HEK293T (cell line): ENCODE data around the gene TRIM24.
"Not testable (repeated sequence)": the region's sequence is repeated elsewhere in the genome, so short reads cannot be mapped to it uniquely, and the experiment has no call there.

Source experiments
- CTCF ChIA-PET: fragments of 350-600 bp; formaldehyde crosslinking; extraction: SDS; loops from one replicate; lab custom pipeline; 2021; ENCODE audit warnings: antibody characterized with exemption, inconsistent platforms; lab: Yijun Ruan, JAX
- POLR2A ChIA-PET: fragments of 350-600 bp; formaldehyde crosslinking; extraction: SDS; loops from one replicate; lab custom pipeline; 2020; ENCODE audit warnings: antibody characterized with exemption, inconsistent platforms; lab: Yijun Ruan, JAX
- DNase-seq: peaks from one replicate; pipeline ENCODE4 v3.0.0; 2012; ENCODE audit warnings: mixed read lengths; ENCODE audit errors: extremely low spot score
- ARNT ChIP-seq: fragments of 450-650 bp; IDR thresholded peaks from 2 replicates; pipeline ENCODE4 v1.6.1; 2017; ENCODE audit warnings: mild to moderate bottlenecking
- BHLHE40 ChIP-seq: fragments of 450-650 bp; IDR thresholded peaks from 2 replicates; pipeline ENCODE4 v1.6.1; 2016; ENCODE audit warnings: mild to moderate bottlenecking, moderate library complexity, borderline replicate concordance
- CTBP1 ChIP-seq: fragments of 450-650 bp; IDR thresholded peaks from 2 replicates; pipeline ENCODE4 v1.6.1; 2016; ENCODE audit warnings: borderline replicate concordance
- ELF4 ChIP-seq: fragments of 450-650 bp; IDR thresholded peaks from 2 replicates; pipeline ENCODE4 v1.6.1; 2017; ENCODE audit warnings: antibody characterized with exemption
- FOXA1 ChIP-seq: fragments of 450-650 bp; IDR thresholded peaks from 2 replicates; pipeline ENCODE4 v1.6.1; 2016; ENCODE audit warnings: mild to moderate bottlenecking
- FOXK2 ChIP-seq: fragments of 450-650 bp; IDR thresholded peaks from 2 replicates; pipeline ENCODE4 v1.6.1; 2016; ENCODE audit warnings: mild to moderate bottlenecking
- FOXM1 ChIP-seq: fragments of 450-650 bp; IDR thresholded peaks from 2 replicates; pipeline ENCODE4 v1.6.1; 2017; ENCODE audit warnings: mild to moderate bottlenecking, borderline replicate concordance
- L3MBTL2 ChIP-seq: fragments of 450-650 bp; conservative IDR thresholded peaks from 2 replicates; pipeline ENCODE4 v1.6.1; 2016; ENCODE audit warnings: mild to moderate bottlenecking
- LEF1 ChIP-seq: fragments of 450-650 bp; IDR thresholded peaks from 2 replicates; pipeline ENCODE4 v1.6.1; 2017; ENCODE audit warnings: mild to moderate bottlenecking, borderline replicate concordance
- NFRKB ChIP-seq: fragments of 450-650 bp; IDR thresholded peaks from 2 replicates; pipeline ENCODE4 v1.6.1; 2016; ENCODE audit warnings: mild to moderate bottlenecking, moderate library complexity
- SP1 ChIP-seq: fragments of 450-650 bp; IDR thresholded peaks from 2 replicates; pipeline ENCODE4 v1.6.1; 2017
- TARDBP ChIP-seq: fragments of 450-650 bp; IDR thresholded peaks from 2 replicates; pipeline ENCODE4 v1.6.1; 2016
- ZNF384 ChIP-seq: fragments of 450-650 bp; IDR thresholded peaks from 2 replicates; pipeline ENCODE4 v1.6.1; 2016
- TF ChIP-seq, protein P1 (sequence below): fragments of 450-650 bp; IDR thresholded peaks from 2 replicates; pipeline ENCODE4 v1.6.1; 2016

TRIM24 gene

DNA sequence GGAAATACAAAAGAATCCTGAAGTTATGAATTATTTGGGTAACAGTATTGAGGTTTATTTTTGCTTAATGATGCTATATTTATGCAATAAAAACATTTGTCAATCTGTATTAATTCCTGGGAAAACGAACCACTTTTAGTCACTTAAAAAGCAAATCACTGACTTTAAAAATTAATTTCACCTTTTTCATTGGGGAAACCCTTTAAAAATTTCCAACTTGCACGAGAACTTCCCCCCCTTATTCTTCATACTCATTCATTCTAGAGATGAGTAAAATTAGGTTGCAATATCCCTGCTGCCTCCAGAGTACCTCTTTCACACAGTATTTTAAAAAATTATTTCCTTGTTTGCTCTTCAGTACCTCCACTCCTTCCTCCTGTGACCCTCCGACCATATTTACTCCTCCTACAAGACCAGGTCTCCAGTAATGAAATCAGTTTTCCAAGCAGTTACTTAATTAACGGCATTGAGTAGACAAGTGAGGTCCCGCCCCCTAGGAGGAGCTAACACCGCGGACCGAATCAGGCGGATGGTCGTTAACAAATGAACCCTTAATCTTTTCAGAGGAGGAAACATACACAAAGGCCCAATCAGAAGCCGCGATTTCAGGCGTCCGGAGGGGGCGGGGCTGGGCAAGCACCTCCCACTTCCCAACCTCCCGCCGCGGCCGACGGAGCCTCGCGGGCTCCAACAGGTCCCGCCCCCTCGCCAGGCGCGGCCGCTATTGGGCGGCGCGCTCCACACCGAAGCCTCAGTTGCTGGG is 465 bp upstream of the TRIM24 start:
- peak; percentile 98 for DNase-seq
- CTCF ChIA-PET = interaction anchor here (1.2 kb wide), 1 partner anchor 279 kb away, joined by 3 read pairs; no protein-coding TSS in a partner anchor
- no peak for TF ChIP-seq FOXK2
- TF ChIP-seq, protein P1, sequence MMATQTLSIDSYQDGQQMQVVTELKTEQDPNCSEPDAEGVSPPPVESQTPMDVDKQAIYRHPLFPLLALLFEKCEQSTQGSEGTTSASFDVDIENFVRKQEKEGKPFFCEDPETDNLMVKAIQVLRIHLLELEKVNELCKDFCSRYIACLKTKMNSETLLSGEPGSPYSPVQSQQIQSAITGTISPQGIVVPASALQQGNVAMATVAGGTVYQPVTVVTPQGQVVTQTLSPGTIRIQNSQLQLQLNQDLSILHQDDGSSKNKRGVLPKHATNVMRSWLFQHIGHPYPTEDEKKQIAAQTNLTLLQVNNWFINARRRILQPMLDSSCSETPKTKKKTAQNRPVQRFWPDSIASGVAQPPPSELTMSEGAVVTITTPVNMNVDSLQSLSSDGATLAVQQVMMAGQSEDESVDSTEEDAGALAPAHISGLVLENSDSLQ = 0 out of 2 replicates have a peak, but pooled peaks have one; percentile 17

GRCh38 chr7:138460649-138461607 is 869 bp downstream of the TRIM24 start:
- DNase-seq = peak; percentile 65
- TF ChIP-seq CTBP1 = peak; percentile 54; the same call in 1 of the 2 replicates
- TF ChIP-seq LEF1 = peak; percentile 66; the same call in 1 of the 2 replicates
- no peak for TF ChIP-seq BHLHE40
- TF ChIP-seq, protein P1 = peak; percentile 94
- ChIA-PET POLR2A (interaction anchor here (1.0 kb wide), 1 partner anchor 9 kb away, joined by 3 read pairs; no protein-coding TSS in a partner anchor), CTCF (interaction anchor here (1.2 kb wide), 1 partner anchor 277 kb away, joined by 3 read pairs; no protein-coding TSS in a partner anchor)

More for the DNA sequence above, 465 bp upstream of the TRIM24 start:
- POLR2A ChIA-PET = interaction anchor here (0.5 to 1.0 kb wide), 8 partner anchors 10 to 293 kb away, joined by 3 to 4 read pairs (median 3); no protein-coding TSS in a partner anchor

- POLR2A ChIA-PET, DNase-seq: not testable (repeated sequence)
- CTCF ChIA-PET = interaction anchor here (0.6 kb wide), 1 partner anchor 54 kb away, joined by 4 read pairs; no protein-coding TSS in a partner anchor
Measured at GRCh38 chr7:138463291-138463618, 3.2 kb downstream of the TRIM24 start.

GRCh38 chr7:138465046-138465445 is 5.0 kb downstream of the TRIM24 start:
- TF ChIP-seq TARDBP = no peak
- TF ChIP-seq, protein P1 = no peak
- no peak for TF ChIP-seq CTBP1
- no peak for TF ChIP-seq SP1
- no peak for TF ChIP-seq NFRKB
- TF ChIP-seq FOXM1 = no peak
- TF ChIP-seq ELF4 = no peak
- TF ChIP-seq LEF1 = no peak
- TF ChIP-seq FOXK2 = no peak
- TF ChIP-seq L3MBTL2 = no peak
- no peak for TF ChIP-seq FOXA1
- TF ChIP-seq ZNF384 = no peak
- TF ChIP-seq ARNT = no peak
- ChIA-PET POLR2A (no interaction called here), CTCF (interaction anchor here (0.6 kb wide), 1 partner anchor 859 kb away, joined by 3 read pairs; no protein-coding TSS in a partner anchor)
- no peak for DNase-seq

- CTCF ChIA-PET = interaction anchor here (0.6 to 1.2 kb wide), 2 partner anchors 272 to 303 kb away, joined by 3 read pairs; no protein-coding TSS in a partner anchor
- 0 out of 2 replicates have a peak, but pooled peaks have one; percentile 8 for TF ChIP-seq ZNF384
- DNase-seq, POLR2A ChIA-PET: not testable (repeated sequence)
Measured at GRCh38 chr7:138466069-138466756, 6.2 kb downstream of the TRIM24 start.

DNA sequence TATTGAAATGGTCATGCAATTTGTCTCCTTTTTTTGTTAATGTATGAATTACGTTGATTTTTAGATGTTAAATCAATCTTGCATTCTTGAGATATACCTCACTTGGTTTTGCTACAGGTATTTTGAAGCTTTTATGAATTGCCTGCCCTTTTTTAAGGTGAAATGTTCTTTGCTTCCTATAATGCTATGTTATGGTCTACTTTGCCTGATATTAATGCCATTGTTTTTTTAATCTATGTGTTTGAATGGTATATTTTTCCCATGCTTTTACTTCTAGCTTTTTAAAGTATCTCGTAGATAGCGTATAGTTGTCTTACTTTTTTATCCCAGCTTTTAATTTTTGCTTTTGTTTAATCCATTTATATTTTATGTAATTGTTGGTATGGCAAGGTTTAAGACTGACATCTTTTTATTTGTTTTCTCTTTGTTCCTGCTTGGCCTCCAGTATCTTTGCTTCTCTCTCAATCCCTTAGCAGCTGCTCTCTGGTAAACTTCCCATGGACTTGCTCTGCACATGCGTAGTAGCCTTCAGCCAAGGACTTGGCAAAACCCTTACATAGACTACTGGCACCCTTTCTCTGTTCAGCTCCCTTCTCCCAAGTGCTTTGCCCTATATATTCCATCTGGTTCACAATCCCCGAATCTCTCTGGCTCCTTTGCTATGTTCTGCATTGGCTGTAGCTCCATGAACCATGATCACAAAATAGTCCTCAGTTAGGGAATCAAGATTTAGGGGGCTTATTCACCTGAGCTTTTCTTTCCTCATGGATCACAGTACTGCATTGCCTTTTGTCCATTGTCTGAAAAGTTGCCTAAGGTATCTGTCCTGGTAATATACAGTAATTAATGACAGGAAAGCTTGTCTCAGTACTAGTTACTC is 8.4 kb downstream of the TRIM24 start:
- DNase-seq = no peak
- ChIA-PET CTCF (no interaction called here), POLR2A (no interaction called here)
- TF ChIP-seq FOXA1 = no peak
